IPS-18c (cell line): ENCODE results near the gene OSBPL8.
"Not testable (repeated sequence)": the region's sequence is repeated elsewhere in the genome, so short reads cannot be mapped to it uniquely, and the experiment has no call there.

Source experiments
- H3K4me3 ChIP-seq: 2 replicates; pipeline ENCODE4 v1.7.0; 2013; ENCODE audit warnings: low read depth, mild to moderate bottlenecking, low read length, moderate library complexity; ENCODE audit not compliant: insufficient read depth
- H3K9me3 ChIP-seq: one replicate; pipeline ENCODE4 v1.6.1; 2013; ENCODE audit warnings: mild to moderate bottlenecking, low read length, moderate library complexity; ENCODE audit not compliant: control insufficient read depth, insufficient read depth

The OSBPL8 gene

DNA sequence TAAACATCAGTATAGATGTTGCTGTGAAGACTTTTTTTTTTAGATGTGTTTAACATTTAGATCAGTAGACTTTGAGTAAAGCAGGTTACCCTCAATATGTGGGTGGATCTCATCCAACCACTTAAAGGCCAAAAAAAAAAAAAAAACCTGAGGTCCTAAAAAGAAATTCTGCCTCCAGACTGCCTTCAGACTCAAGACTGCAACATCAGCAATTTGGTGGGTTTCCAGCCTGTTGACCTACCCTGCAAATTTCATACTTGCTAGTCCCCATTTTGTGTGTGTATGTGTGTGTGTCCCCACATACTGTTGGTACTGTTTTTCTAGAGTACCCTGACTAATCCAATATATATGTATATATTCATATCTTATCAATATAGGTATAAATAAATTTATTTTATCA, 55.6 kb downstream of the OSBPL8 start:
- no peak overlapping the region for H3K4me3 ChIP-seq

DNA sequence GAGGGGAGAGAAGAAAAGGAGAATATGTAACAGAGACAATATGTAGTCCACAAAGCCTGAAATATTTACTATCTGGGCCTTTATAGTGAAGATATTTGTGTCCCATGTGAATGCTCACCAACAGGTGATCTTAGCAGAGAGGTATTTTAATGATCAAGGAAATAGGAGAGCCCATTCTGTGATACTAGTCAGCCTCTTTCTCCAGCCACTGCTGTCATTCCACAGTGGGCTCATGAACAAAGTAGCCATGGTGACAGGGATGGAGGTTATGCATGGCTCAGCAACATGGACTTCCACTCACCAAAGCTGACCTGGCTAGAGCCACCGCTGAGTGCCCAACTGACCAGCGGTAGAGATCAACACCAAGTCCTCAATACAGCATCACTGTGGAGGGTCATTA, 58.2 kb downstream of the OSBPL8 start:
- no peaks in the 10 kb centered on the region for H3K9me3 ChIP-seq
- H3K4me3 ChIP-seq, result no peak overlapping the region

More for the DNA sequence above, 55.6 kb downstream of the OSBPL8 start:
- H3K9me3 ChIP-seq, result no peaks in the 10 kb centered on the region

DNA sequence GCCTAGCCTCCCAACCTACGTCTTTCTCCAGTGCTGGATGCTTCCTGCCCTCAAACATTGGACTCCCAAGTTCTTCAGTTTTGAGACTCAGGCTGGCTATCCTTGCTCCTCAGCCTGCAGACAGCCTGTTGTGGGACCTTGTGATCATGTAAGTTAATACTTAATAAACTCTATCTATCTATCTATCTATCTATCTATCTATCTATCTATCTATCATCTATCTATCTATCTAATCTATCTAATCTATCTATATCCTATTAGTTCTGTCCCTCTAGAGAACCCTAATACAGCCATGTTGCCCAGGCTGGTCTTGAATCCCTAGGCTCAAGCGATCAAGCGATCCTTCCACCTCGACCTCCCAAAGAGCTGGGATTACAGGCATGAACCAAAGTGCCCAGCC, 60.4 kb downstream of the OSBPL8 start:
- H3K9me3 ChIP-seq, H3K4me3 ChIP-seq: not testable (repeated sequence)

DNA sequence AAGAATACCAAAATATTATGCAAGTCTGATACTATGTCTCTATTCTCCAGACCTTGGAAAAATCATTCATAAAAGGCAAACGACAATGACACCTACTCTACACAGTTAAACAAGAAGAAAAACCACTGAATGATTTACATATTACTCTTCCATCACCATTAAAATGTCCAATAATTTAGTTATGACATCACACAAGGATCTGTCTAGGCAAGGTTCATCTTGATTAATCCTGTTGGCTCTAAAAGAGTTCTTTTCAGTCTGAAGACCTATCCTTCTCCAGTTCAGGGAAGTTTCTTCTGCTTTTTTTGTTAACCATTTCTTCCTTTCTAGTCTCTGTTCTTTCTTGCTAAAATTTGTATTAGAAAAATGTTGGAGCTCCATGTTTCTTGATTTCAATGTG, 64.0 kb downstream of the OSBPL8 start:
- Histone ChIP-seq H3K9me3 (no peaks in the 10 kb centered on the region), H3K4me3 (no peak overlapping the region)

DNA sequence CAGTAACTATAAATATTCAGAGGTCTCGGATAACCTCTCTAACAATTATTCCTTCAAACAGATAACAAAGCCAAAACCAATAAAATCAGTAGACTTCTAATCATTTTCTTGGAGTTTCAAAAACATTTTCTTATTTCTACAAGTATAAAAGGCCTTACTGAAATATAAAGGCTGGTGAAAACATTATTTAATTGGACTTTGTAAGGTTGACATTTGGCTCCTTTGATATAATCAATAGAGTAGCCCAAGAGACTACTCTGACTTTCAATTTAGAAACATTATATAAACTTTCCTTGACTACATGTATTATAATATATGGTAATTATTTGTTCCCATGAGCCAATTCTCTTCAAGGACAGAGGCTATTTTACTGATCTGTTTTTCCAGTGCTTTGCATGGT, 68.3 kb downstream of the OSBPL8 start:
- no peak overlapping the region for H3K4me3 ChIP-seq
- no peaks in the 10 kb centered on the region for H3K9me3 ChIP-seq

DNA sequence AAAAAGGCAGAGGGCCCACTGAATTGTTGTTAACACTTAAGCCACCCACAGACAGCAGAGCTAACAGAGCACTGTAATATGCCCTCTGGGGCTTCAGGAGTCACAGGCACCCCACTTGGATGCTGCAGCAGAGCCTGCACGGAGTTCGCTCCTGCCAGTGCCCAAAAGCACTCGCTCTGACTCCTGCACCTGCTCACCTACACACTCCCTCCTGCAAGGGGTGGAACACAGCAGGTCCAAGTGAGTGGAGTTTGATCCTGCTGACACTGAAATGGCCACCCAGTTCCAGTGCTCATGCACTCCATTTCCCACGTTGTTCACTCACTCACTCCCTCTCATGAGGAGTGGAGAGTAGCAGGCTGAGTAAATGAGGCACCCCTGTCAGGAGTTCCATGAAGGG, 68.8 kb downstream of the OSBPL8 start:
- H3K9me3 ChIP-seq, result no peaks in the 10 kb centered on the region
- H3K4me3 ChIP-seq, result no peak overlapping the region

DNA sequence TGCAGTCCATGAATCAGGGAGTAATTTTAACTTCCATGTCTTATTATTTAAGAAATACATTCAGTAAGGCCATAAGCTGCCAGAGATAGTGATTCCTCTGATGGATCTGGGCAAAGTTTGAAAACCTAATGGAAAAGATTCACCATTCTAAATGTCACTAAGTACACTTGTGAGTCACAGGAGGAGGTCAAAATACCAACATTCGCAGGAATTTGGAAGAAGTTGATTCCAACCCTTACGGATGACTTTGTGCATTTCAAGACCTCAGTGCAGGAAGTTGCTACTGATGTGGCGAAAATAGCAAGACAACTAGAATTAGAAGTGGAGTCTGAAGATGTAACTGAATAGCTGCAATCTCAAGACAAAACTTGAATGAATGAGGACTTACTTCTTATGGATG, 69.8 kb downstream of the OSBPL8 start:
- Histone ChIP-seq H3K9me3 (no peaks in the 10 kb centered on the region), H3K4me3 (no peak overlapping the region)

DNA sequence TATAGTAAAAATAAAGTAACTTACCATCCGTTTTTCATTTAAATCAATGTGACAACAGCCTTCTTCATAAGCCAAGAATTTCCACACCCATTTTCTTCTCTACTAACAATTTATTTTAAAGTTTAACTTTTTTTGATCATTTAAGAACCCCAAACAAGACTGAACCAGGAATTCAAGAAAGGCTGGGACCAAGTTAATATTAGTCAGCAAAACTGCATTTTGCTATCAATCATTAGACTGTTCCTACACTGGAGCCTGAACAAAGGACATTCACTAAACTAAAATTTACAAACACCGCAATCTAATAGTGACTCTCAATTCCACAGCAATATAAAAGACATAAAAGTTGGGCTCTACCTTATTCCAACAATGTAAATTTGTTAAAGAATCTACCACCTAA, 73.6 kb downstream of the OSBPL8 start:
- no peak overlapping the region for H3K4me3 ChIP-seq
- H3K9me3 ChIP-seq, result no peaks in the 10 kb centered on the region

DNA sequence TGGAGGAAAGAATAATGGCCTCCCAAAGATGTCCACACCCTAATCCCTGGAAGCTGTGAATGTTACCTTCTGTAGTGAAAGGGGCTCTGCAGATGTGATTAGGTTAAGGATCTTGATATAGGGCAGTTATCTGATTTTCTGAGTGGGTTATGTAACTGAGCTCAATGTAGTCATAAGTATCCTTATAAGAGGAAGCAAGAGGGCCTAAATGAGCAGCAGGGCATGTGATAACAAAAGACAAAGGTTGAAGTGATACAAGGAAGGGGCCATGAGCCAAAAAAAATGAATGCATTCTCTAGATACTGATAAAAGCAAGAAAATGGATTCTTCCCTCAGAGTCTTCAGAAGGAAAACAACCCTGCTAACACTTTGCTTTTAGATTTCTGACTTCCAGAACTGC, 78.8 kb downstream of the OSBPL8 start:
- Histone ChIP-seq H3K4me3 (no peak overlapping the region), H3K9me3 (no peaks in the 10 kb centered on the region)

DNA sequence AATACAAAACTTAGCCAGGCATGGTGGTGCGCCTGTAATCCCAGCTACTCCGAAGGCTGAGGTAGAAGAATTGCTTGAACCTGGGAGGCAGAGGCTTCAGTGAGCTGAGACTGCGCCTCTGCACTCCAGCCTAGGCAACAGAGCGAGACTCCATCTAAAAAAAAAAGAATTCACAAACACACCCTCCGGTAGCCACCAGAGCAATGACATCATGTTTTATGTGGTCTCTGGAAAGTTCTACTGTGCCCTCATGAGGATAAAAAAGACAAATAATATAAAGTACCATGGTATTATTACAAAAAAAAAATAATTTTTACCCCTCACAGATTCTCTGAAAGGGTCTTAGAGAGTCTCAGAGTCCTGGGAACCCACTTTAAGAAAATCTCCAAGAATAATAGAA, 81.5 kb downstream of the OSBPL8 start:
- H3K9me3 ChIP-seq, result no peaks in the 10 kb centered on the region
- no peak overlapping the region for H3K4me3 ChIP-seq

DNA sequence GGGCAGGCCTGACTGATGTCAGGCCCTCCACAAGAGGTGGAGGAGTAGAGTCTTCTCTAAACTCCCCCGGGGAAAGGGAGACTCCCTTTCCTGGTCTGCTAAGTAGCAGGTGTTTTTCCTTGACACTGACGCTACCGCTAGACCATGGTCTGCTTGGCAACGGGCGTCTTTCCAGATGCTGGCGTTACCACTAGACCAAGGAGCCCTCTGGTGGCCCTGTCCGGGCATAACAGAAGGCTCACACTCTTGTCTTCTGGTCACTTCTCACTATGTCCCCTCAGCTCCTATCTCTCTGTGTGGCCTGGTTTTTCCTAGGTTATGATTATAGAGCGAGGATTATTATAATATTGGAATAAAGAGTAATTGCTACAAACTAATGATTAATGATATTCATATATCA, 86.7 kb downstream of the OSBPL8 start:
- H3K9me3 ChIP-seq, H3K4me3 ChIP-seq: not testable (repeated sequence)

DNA sequence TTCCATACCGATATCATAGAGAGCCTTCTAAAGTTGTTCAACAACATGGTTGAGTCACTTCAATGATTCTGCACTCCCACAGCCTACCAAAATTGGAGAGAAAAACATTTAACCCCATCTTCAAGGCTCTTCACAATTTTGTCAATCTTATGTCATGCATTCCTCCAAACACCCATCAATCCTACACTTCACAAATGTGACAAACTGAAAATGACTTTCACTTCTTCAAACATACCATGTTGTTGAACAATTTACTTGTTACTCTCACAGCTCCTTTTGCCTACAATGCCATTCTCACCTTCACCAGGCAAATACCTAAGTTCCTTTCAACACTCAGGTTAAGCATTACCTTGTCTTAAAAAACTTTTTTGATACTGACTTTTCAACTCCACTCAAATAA, 88.0 kb downstream of the OSBPL8 start:
- no peak overlapping the region for H3K4me3 ChIP-seq
- no peaks in the 10 kb centered on the region for H3K9me3 ChIP-seq

DNA sequence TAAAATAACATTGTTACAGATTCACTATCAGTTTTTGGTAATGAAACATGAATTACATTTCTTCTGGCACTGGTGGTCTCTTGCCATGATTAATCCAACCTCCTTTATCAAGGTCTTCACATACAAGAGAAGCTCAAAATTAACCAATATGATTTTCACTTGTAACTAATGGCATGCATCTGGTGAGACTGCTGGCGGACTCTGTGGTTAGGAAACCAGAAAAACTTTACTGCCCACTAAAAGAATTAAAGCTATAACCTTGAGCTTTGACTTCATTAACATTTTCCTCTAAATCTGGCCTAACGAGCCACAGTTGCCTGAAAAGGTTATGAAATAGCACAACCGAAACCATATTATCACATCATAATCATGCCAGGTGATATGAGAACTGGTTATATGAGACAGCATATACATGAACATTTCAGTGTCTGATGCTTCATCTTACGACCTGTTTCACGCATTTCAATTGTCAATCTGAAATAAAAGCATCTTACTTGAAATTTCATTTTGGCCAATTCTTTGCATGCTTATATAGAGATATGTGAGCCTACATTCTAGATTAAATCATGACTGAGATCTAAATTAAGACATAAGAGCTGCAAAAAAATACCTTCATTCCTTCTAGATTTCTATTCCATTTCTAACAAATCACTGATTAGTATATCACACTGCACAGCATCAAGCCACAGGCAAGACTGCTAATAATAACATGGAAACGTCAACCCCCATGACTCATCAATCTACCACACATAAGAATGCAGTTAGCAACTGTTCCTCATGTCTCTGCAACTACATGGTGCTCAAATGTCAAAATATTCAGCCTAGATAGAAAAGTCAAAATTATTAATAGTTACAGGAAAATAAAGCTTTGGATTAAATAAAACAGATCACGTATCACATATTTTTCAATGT, 89.3 kb downstream of the OSBPL8 start:
- no peaks in the 10 kb centered on the region for H3K9me3 ChIP-seq
- no peak overlapping the region for H3K4me3 ChIP-seq

DNA sequence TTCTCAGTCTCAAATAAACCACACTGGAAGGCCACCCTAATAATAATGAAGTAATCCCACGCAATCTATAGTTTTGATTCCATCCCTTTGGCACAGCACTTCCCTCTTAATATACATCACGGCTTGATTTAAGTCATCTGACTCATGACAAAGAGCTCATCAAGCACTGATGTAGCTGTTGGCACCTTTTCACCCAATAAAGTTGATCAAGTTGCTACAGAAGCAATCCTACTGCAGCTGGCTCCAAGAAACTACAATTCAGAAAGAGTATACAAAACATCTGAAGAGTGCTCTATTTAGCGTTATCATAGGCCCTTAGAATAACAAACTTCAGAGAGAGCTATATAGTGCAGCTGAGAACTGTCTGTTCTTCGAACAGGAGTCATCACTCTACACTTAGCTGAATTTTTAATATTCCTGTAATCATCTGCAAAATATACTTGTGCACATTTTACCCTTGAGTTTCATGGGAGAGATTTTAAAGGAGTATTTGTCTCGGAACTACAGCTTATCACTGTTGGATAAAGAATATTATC, 94.9 kb downstream of the OSBPL8 start:
- no peak overlapping the region for H3K4me3 ChIP-seq
- no peaks in the 10 kb centered on the region for H3K9me3 ChIP-seq

DNA sequence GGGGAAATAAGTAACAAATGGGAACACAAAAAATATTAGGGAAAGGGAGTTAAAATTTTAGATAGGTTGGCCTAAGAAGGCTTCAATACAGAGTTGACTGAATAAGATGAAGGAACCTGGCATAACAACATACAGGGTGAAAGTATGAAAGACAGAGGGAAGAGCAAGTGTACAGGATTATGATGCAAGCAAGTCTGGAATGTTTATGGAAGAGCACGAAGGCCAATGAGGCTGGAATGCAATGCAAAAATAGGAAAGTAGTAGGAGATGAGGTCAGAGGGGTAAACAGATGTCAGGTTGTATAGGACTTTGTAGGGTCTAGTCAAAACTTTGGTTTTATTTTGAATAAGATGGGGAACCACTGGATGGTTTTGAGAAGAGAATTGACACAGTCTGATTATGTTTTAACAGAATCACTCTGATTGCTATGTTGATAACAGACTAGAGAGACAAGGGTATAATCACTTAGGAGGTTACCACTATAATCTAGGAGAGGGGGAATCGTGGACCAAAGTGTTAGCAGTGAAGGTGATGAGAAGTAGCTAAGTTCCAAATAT, 96.8 kb downstream of the OSBPL8 start:
- no peak overlapping the region for H3K4me3 ChIP-seq

DNA sequence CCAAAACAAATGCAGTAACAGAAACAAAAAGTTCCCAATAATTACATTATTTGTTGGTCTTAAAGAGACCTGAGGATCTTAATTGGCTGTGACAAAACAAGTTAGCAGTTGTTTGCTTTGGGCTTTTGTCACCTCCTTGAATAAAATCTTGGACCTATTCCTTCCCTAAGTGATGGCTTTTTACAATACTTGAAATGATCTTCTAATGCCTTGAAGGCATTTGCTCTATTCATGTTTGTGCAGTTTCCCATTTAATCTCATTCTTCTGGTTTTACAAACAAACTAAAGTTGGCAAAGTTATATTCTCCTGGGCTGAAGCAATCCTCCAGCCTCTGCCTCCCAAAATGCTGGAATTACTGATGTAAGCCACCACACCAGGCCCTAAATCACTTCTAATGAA, 98.8 kb downstream of the OSBPL8 start:
- no peaks in the 10 kb centered on the region for H3K9me3 ChIP-seq

More for the DNA sequence above, 96.8 kb downstream of the OSBPL8 start:
- no peaks in the 10 kb centered on the region for H3K9me3 ChIP-seq

DNA sequence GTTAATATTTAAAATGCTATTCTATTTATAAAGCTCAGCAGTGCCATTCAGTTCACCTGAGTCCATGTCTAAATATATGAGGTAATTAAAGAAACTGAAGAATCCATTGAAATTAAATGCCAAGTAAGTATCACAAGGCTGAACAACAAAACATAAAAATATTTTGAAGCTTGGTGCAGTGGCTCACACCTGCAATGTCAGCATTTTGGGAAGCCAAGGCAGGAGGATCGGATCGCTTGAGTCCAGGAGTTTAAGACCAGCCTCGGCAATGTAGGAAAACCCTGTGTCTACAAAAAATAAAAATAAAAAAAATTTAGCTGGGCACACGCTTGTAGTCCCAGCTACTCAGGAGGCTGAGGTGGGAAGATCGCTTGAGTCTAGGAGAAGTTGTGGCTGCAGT, 101.8 kb downstream of the OSBPL8 start:
- no peaks in the 10 kb centered on the region for H3K9me3 ChIP-seq
- H3K4me3 ChIP-seq, result no peak overlapping the region

More for the DNA sequence above, 98.8 kb downstream of the OSBPL8 start:
- H3K4me3 ChIP-seq, result no peak overlapping the region

DNA sequence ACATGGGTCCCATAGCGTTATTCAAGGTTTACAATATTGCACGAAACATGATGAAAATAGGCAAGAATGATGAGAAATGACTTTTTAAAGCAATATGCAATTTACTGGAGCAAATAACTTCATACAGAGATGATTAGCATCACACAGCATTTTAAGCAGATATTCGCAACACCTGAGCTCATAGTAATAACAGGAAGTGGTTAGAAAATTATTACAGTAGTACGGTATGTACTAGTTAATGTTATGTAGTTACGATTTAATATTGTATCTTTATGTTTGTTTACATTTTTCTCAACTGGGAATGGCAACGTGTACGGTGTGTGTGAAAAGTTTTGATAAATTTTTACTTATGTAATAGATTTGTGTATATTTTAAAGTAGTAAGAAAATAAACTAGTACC, 102.6 kb downstream of the OSBPL8 start:
- Histone ChIP-seq H3K9me3 (no peaks in the 10 kb centered on the region), H3K4me3 (no peak overlapping the region)
